ENCODE results near the gene CTTNBP2.

DNA sequence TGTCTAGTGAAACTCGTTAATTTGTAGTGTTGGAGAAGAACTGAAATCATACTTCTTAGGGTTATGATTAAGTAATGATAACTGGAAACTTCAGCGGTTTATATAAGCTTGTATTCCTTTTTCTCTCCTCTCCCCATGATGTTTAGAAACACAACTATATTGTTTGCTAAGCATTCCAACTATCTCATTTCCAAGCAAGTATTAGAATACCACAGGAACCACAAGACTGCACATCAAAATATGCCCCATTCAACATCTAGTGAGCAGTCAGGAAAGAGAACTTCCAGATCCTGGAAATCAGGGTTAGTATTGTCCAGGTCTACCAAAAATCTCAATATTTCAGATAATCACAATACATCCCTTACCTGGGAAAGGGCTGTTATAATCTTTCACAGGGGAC, 205.8 kb downstream of the CTTNBP2 start:
- TF ChIP-seq ZNF426 (tag by site-specific recombination; IDR thresholded peaks at IDR 0.05) (no peak), ZNF274 (IDR thresholded peaks at IDR 0.05; ENCODE audit: low read length) (no peak), ZNF274 (tag by site-specific recombination; IDR thresholded peaks at IDR 0.05; ENCODE audit: borderline replicate concordance) (no peak), BCL6B (tag by site-specific recombination; IDR thresholded peaks at IDR 0.05) (no peak), ZNF23 (tag by site-specific recombination; IDR thresholded peaks at IDR 0.05; ENCODE audit: borderline replicate concordance) (no peak), SP3 (tag by site-specific recombination; IDR thresholded peaks at IDR 0.05) (no peak), ZBTB26 (tag by site-specific recombination; optimal IDR thresholded peaks at IDR 0.05) (no peak)
- TF ChIP-seq, protein P1, sequence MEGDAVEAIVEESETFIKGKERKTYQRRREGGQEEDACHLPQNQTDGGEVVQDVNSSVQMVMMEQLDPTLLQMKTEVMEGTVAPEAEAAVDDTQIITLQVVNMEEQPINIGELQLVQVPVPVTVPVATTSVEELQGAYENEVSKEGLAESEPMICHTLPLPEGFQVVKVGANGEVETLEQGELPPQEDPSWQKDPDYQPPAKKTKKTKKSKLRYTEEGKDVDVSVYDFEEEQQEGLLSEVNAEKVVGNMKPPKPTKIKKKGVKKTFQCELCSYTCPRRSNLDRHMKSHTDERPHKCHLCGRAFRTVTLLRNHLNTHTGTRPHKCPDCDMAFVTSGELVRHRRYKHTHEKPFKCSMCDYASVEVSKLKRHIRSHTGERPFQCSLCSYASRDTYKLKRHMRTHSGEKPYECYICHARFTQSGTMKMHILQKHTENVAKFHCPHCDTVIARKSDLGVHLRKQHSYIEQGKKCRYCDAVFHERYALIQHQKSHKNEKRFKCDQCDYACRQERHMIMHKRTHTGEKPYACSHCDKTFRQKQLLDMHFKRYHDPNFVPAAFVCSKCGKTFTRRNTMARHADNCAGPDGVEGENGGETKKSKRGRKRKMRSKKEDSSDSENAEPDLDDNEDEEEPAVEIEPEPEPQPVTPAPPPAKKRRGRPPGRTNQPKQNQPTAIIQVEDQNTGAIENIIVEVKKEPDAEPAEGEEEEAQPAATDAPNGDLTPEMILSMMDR (tag by site-specific recombination; IDR thresholded peaks at IDR 0.05): no peak
